ENCODE measurements around the gene ATP11A. TPM values are rescaled to one million over a fixed set of nuclear protein-coding genes. Genes with fewer than 3 reads are reported as not detected.

The ATP11A gene
- total RNA-seq, 3 donors from 2014 or later, result 15.5 to 28.7 (median 19.4) TPM

GRCh38 chr13:112808377-112809140, 118.7 kb downstream of the ATP11A start:
- ATAC-seq, result no peak
- H3K4me3 ChIP-seq, result no peak overlapping the region
- no peaks in the 10 kb centered on the region for H3K36me3 ChIP-seq (ENCODE audit: low read depth)
- H3K9me3 ChIP-seq, result no peaks in the 10 kb centered on the region
- TF ChIP-seq, protein P1, sequence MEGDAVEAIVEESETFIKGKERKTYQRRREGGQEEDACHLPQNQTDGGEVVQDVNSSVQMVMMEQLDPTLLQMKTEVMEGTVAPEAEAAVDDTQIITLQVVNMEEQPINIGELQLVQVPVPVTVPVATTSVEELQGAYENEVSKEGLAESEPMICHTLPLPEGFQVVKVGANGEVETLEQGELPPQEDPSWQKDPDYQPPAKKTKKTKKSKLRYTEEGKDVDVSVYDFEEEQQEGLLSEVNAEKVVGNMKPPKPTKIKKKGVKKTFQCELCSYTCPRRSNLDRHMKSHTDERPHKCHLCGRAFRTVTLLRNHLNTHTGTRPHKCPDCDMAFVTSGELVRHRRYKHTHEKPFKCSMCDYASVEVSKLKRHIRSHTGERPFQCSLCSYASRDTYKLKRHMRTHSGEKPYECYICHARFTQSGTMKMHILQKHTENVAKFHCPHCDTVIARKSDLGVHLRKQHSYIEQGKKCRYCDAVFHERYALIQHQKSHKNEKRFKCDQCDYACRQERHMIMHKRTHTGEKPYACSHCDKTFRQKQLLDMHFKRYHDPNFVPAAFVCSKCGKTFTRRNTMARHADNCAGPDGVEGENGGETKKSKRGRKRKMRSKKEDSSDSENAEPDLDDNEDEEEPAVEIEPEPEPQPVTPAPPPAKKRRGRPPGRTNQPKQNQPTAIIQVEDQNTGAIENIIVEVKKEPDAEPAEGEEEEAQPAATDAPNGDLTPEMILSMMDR (IDR thresholded peaks at IDR 0.05), result no peak
- intact Hi-C loops (cut with DNase I, micrococcal nuclease), result no loop called here
- DNase-seq, result no peak
- no peaks in the 10 kb centered on the region for H3K4me1 ChIP-seq (ENCODE audit: low read depth)

- Histone ChIP-seq H3K36me3 (ENCODE audit: low read depth) (no peaks in the 10 kb centered on the region), H3K9me3 (no peaks in the 10 kb centered on the region), H3K4me3 (no peak overlapping the region), H3K4me1 (ENCODE audit: low read depth) (no peaks in the 10 kb centered on the region)
- TF ChIP-seq, protein P1 (IDR thresholded peaks at IDR 0.05), result no peak
- ATAC-seq, result no peak
- DNase-seq, result no peak
- intact Hi-C loops (cut with DNase I, micrococcal nuclease), result no loop called here
Observed at GRCh38 chr13:112809332-112810315, 119.8 kb downstream of the ATP11A start.

DNA sequence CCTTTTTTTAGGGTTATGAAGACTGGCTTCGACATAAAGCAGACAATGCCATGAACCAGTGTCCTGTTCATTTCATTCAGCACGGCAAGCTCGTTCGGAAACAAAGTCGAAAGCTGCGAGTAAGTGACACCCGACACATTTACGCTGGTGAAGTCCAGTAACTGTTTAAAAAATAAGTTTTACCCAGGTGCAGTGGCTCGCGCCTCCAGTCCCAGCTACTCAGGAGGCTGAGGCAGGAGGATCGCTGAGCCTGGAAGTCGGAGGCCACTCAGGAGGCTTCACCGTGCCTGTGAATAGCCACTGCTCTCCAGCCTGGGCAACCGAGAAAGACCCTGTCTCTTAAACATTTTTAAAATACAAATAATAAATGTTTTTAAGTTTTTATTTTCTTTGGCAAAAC, 120.8 kb downstream of the ATP11A start:
- no peaks in the 10 kb centered on the region for H3K36me3 ChIP-seq (ENCODE audit: low read depth)

DNA sequence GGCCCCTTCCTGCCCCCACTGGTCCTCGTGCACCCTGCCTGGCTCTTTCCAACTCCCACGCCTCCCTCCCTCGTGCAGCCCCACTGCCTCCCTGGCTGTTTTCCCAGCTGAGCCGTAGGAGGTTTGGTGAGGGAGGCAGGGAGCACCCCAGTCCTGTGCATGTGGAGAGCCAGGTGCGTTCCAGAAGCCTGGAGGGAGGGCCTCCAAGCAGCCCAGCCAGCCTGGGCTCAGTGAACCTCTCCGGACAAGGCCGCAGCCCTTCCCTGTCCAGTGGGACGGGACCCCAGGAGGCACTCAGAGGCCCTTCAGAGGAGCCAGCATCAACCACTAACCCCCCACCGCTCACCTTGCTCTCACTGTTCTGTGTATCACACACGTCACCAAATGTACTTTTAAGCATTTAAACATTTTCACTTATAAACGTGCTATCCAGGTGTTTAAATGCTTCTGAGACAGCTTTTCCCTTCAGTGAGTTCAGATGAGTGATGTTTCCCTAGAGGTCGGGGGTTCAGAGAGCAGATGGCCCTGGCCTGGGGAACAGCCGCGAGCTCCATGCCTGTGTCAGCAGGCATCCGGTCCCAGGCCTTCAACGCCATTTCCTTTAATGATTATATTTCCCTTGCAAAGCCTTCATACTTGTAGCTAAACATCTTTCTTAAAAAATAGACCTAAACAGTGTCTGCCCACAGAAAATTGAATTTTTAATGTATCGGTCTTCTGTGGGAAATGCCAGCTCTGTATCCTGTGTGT, 122.6 kb downstream of the ATP11A start:
- Histone ChIP-seq H3K36me3 (ENCODE audit: low read depth) (no peaks in the 10 kb centered on the region), H3K9me3 (no peaks in the 10 kb centered on the region), H3K4me3 (no peak overlapping the region), H3K4me1 (ENCODE audit: low read depth) (no peaks in the 10 kb centered on the region)
- DNase-seq, result no peak
- ATAC-seq, result no peak
- intact Hi-C loops (cut with DNase I, micrococcal nuclease), result no loop called here
- TF ChIP-seq, protein P1 (IDR thresholded peaks at IDR 0.05), result no peak

More for the DNA sequence above, 120.8 kb downstream of the ATP11A start:
- H3K9me3 ChIP-seq, result no peaks in the 10 kb centered on the region
- TF ChIP-seq, protein P1 (IDR thresholded peaks at IDR 0.05), result no peak
- intact Hi-C loops (cut with DNase I, micrococcal nuclease), result no loop called here
- ATAC-seq (no peak), DNase-seq (no peak)
- no peaks in the 10 kb centered on the region for H3K4me1 ChIP-seq (ENCODE audit: low read depth)
- no peak overlapping the region for H3K4me3 ChIP-seq

DNA sequence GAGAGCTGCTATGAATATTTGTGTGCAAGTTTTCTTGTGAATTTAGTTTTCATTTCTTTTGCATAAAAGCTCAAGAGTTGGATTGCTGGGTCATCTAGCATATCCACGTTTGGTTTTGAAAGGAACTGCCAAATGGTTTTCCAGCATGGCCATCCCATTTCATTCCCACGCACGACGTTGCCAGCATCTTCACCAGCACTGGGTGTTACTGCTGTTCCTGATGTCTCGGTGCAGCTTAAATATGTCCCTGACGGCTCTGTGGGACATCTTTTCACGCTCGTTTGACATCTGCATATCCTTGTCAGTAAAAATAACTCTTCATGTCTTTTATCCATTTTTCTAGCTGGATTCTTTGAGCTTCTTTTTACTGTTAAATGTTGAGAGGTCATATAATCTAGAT, 123.7 kb downstream of the ATP11A start:
- no peak for ATAC-seq
- no peaks in the 10 kb centered on the region for H3K9me3 ChIP-seq
- no peak overlapping the region for H3K4me3 ChIP-seq
- no peaks in the 10 kb centered on the region for H3K36me3 ChIP-seq (ENCODE audit: low read depth)
- intact Hi-C loops (cut with DNase I, micrococcal nuclease), result no loop called here
- TF ChIP-seq, protein P1 (IDR thresholded peaks at IDR 0.05), result no peak
- no peaks in the 10 kb centered on the region for H3K4me1 ChIP-seq (ENCODE audit: low read depth)
- DNase-seq, result no peak

Data from mucosa of descending colon (tissue), 3 donors.